Memory B cell (primary cell): ENCODE measurements around the gene MAJIN.
"Not testable (repeated sequence)": the region's sequence is repeated elsewhere in the genome, so short reads cannot be mapped to it uniquely, and the experiment has no call there.

Experiments used
- ATAC-seq: fragments of 150-1000 bp; cut with Tn5 transposase; 2 replicates; pipeline ENCODE4 v1.10.0; 2021; ENCODE audit warnings: low read depth, mild to moderate bottlenecking, moderate library complexity
- DNase-seq, 2 donors: peaks; one replicate each; pipeline ENCODE4 v3.0.0; 2022; ENCODE audit warnings: low spot score in 2 of 2
- H3K27ac Mint-ChIP-seq: one replicate; pipeline ENCODE4 v1.8.0; 2022; ENCODE audit warnings: mild to moderate bottlenecking, moderate library complexity, mixed read lengths
- H3K27me3 Mint-ChIP-seq: one replicate; pipeline ENCODE4 v1.8.0; 2022; ENCODE audit warnings: mixed read lengths
- H3K36me3 Mint-ChIP-seq: one replicate; pipeline ENCODE4 v1.8.0; 2022; ENCODE audit warnings: mild to moderate bottlenecking, mixed read lengths
- H3K4me1 Mint-ChIP-seq: one replicate; pipeline ENCODE4 v1.8.0; 2022; ENCODE audit warnings: mixed read lengths
- H3K4me3 Mint-ChIP-seq: one replicate; pipeline ENCODE4 v1.8.0; 2022; ENCODE audit warnings: mild to moderate bottlenecking, moderate library complexity, mixed read lengths
- H3K9me3 Mint-ChIP-seq: one replicate; pipeline ENCODE4 v1.8.0; 2022; ENCODE audit warnings: mixed read lengths

The MAJIN gene, protein sequence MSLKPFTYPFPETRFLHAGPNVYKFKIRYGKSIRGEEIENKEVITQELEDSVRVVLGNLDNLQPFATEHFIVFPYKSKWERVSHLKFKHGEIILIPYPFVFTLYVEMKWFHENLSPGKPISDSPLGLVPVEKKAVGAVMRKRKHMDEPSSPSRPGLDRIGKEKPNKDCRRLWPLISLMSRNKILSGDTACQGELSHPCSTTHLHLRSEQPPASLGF

DNA sequence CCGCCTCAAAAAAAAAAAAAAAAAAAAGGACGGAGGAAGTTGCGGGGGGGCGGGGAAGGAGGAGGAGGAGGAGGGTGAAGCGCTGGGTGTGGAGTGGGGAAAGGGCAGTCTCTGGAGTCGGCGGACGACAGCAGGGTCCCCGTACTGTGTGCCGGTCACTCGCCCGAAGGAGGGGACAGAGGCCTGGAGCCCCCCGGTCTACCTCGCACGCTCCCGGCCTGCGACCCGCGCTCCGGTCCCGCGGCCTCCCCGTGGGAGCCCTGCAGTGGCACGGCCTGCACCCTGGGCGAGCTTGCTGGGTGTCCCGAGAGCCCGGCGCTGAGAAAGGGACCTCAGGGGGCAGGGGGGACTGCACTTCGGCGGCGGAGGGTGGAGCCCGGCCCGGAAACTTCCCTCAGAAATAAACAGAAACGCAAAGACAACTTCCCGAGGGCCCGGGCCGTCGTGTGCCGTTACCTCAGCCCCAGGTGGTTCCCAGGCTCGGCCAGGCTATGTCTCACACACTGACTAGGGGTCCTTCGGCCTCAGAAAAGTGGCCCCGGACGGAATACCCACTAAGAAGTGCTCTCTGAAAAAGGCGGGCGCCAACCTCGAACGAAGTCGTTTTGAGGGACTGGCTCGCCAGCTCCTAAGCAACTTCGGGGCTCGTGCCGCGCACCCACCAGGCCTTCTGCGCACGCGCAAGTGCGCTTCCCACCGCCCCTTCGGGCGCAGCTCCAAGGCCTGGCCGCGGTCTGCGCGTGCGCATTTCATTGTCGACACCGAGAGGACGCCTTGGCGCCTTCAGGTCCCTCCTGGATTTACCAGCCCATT, at the start of gene MAJIN:
Gene MAJIN, minus strand, starts transcription at position 688 of the 813 bp plus-strand sequence. CDS start 12,703 bp downstream, outside the sequence.
- peaks cover 2% of the 10 kb centered on the region for H3K36me3 Mint-ChIP-seq
- no peaks in the 10 kb centered on the region for H3K27me3 Mint-ChIP-seq
- peaks cover 29% of the 10 kb centered on the region for H3K4me1 Mint-ChIP-seq
- ATAC-seq (peak; percentile 81), DNase-seq (peak; percentile 83 to 86)
- H3K4me3 Mint-ChIP-seq: peak within 1 kb of the TSS; percentile 75
- peak within 1 kb of the TSS; percentile 38 for H3K27ac Mint-ChIP-seq
- no peaks in the 10 kb centered on the region for H3K9me3 Mint-ChIP-seq

DNA sequence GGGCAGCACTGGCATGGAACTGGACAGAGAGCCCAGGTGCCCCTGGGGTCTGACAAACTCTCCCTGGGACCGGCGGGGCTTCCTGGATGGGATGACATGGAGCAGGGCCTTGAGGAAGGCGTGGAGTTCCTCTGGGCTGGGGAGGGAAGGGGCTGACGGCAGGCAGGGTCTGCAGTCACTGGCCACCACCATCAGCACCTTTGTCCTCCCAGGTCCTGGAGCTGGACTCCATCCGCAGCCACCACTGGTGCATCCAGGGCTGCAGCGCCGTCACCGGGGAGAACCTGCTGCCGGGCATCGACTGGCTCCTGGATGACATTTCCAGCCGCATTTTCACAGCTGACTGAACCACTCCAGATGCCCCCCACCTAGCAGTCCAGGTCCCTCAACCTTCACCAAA, 49.6 kb upstream of the MAJIN start:
- Mint-ChIP-seq H3K4me1 (peaks cover 5% of the 10 kb centered on the region), H3K4me3 (no peak overlapping the region), H3K27me3 (no peaks in the 10 kb centered on the region), H3K36me3 (peaks cover 6% of the 10 kb centered on the region), H3K9me3 (no peaks in the 10 kb centered on the region), H3K27ac (no peak overlapping the region)
- DNase-seq: no peak
- no peak for ATAC-seq

DNA sequence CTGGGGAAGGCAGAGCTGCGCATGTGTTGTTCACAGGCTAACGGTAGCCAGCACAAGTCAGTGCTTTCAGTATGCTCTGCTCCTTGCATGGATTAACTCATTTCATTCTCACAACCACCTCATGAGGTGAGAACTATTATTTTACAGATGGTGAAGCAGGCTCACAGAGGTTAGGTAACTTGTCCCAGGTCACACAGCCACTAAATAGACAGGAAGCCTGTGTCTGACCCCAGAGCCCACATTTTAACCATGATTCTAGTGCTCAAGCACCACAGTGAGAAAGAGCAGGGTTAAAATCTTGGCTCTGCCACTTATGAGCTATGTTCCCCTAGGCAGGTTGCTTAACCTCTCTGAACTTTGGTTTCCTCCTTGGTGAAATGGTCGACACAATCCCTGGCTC, 49.1 kb upstream of the MAJIN start:
- ATAC-seq (no peak), DNase-seq (no peak)
- Mint-ChIP-seq H3K36me3 (peaks cover 9% of the 10 kb centered on the region), H3K27ac (no peak overlapping the region), H3K9me3 (no peaks in the 10 kb centered on the region), H3K27me3 (no peaks in the 10 kb centered on the region), H3K4me1 (peaks cover 10% of the 10 kb centered on the region), H3K4me3 (no peak overlapping the region)

DNA sequence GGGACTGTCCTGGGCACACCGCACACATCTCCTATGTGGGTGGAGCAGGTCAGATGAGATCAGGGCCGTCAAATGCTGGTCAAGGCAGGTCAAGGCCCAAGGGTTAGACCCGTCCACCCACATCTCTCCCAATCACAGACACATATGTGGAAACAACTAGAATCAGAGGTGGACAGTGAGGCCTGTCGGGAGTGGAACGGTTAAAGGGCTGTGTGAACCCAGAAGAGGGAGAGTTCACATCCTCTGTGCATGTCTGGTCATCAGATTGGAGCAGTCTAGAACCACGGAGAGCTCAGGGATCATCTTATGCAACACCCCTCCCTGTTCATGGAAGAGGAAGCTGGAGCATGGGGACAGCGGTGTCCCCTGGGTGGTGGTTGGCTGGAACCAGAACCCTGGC, 47.9 kb upstream of the MAJIN start:
- Mint-ChIP-seq H3K27me3 (no peaks in the 10 kb centered on the region), H3K4me1 (peaks cover 15% of the 10 kb centered on the region), H3K4me3 (no peak overlapping the region), H3K27ac (no peak overlapping the region), H3K36me3 (peaks cover 9% of the 10 kb centered on the region), H3K9me3 (no peaks in the 10 kb centered on the region)
- no peak for ATAC-seq
- no peak for DNase-seq

DNA sequence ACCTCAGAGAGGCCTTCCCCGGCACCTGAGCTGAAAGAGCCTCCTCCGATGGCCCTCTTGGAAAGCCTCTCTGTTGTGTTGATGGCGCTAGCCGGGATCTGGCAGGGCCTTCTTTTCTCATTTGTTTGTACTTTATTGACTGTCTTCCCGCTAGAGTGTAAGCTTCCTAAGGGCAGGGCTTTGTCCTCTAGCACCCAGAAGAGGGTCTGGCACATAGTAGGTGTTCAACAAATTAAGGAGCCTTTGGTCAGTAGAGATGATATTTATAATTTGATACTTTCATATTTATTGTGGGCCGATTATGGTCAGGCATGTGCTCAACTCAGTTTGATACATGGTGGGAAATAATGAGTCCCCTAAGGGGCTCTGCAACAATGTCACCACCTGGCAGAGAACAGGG, 46.0 kb upstream of the MAJIN start:
- H3K27me3 Mint-ChIP-seq: no peaks in the 10 kb centered on the region
- H3K4me1 Mint-ChIP-seq: peaks cover 19% of the 10 kb centered on the region
- no peak for DNase-seq
- H3K36me3 Mint-ChIP-seq: peaks cover 9% of the 10 kb centered on the region
- ATAC-seq: no peak
- H3K9me3 Mint-ChIP-seq: no peaks in the 10 kb centered on the region
- no peak overlapping the region for H3K4me3 Mint-ChIP-seq
- H3K27ac Mint-ChIP-seq: no peak overlapping the region

DNA sequence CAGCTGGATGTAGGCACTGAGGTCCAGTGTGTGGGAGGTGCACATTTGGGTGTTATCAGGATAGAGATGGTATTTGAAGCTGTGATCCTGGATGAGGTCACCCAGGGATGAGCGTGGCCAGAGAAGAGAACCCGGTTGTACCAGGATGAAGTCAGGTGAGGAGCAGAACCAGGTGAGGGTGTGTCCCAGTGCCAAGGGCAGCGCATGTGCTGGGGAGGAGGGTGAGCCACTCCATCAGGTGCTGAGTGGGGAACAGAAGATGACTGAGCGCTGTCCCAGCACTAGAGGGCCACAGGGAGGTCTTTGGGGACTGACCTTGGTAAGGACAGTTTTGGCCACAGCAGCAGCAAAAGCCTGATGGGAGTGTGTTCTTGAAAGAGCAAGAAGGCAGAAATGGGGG, 44.8 kb upstream of the MAJIN start:
- Mint-ChIP-seq H3K27me3 (no peaks in the 10 kb centered on the region), H3K4me1 (peaks cover 21% of the 10 kb centered on the region), H3K9me3 (no peaks in the 10 kb centered on the region), H3K36me3 (peaks cover 5% of the 10 kb centered on the region), H3K4me3 (no peak overlapping the region), H3K27ac (peak overlapping the region; percentile 39)
- ATAC-seq (no peak), DNase-seq (no peak)

DNA sequence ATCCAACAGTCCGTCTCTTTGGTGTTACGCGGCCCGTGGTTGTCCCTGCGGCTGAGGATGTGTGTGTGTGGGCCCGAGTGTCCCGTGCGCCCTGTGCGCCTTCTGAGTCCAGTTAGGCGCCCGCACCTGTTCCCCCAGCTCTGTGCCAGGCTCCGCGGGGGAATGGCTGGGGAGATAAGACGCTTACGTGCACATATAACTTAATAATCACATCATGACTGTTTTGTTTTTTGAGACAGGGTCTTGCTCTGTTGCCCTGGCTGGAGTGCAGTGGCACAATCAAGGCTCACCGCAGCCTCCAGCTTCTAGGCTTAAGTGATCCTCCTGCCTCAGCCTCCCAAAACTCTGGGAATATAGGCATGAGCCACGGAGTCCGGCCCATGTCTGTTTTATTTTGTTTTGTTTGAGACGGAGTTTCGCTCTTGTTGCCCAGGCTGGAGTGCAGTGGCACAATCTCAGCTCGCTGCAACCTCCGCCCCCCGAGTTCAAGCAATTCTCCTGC, 42.9 kb upstream of the MAJIN start:
- ATAC-seq (no peak), DNase-seq (no peak)
- Mint-ChIP-seq H3K27ac (peak overlapping the region; percentile 63), H3K4me1 (peaks cover 21% of the 10 kb centered on the region), H3K36me3 (peaks cover 5% of the 10 kb centered on the region), H3K4me3 (peak overlapping the region; percentile 84), H3K27me3 (no peaks in the 10 kb centered on the region), H3K9me3 (no peaks in the 10 kb centered on the region)

DNA sequence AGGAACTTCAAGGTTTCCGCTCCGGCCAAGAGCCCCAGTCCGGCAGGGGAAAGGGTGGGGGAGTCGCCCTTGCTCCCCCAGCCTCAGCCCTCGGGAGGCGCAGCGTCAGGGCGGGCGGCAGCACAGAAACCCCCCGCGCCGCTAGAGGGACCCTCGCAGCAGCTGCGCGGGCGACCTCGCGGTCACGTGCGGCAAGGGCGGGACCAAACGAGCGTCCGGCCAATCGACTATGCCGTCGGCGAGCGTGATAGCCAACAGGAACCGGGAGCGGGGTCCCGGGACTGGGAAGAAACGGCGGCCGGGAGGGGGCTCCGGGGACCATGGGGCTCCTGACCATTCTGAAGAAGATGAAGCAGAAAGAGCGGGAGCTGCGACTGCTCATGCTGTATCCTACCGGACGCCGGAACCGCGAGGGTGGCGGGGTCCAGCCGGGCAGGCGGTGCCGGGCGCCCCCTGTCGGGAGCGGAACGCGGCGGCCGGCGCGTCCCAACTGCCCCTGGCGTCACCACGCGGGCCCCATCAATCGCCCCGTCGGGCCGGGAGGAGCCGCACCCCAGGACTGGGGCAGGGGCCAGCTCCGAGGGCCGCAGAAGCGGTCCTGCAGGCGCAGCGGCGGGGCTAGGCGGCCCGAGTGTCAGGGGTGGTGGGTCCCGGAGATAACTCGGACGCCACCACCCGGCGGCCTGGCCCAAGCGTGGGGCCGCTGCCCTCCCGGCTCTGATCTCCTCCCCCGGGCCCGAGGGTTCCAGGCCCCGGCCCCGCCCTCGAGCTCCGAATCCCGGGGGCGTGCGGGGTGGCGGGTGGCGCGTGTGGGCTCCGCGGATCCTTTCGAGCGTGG, 42.2 kb upstream of the MAJIN start, which contains the start of gene ARL2:
Gene ARL2, plus strand, starts transcription at position 273 of the 838 bp plus-strand sequence. Its CDS starts 48 bp downstream, at position 321.
- no peaks in the 10 kb centered on the region for H3K27me3 Mint-ChIP-seq
- DNase-seq (peak; percentile 89 to 94), ATAC-seq (peak; percentile 77)
- H3K4me1 Mint-ChIP-seq: peaks cover 21% of the 10 kb centered on the region
- H3K27ac Mint-ChIP-seq: peak within 1 kb of the TSS; percentile 94
- peaks cover 5% of the 10 kb centered on the region for H3K36me3 Mint-ChIP-seq
- no peaks in the 10 kb centered on the region for H3K9me3 Mint-ChIP-seq
- peak within 1 kb of the TSS; percentile 89 for H3K4me3 Mint-ChIP-seq

DNA sequence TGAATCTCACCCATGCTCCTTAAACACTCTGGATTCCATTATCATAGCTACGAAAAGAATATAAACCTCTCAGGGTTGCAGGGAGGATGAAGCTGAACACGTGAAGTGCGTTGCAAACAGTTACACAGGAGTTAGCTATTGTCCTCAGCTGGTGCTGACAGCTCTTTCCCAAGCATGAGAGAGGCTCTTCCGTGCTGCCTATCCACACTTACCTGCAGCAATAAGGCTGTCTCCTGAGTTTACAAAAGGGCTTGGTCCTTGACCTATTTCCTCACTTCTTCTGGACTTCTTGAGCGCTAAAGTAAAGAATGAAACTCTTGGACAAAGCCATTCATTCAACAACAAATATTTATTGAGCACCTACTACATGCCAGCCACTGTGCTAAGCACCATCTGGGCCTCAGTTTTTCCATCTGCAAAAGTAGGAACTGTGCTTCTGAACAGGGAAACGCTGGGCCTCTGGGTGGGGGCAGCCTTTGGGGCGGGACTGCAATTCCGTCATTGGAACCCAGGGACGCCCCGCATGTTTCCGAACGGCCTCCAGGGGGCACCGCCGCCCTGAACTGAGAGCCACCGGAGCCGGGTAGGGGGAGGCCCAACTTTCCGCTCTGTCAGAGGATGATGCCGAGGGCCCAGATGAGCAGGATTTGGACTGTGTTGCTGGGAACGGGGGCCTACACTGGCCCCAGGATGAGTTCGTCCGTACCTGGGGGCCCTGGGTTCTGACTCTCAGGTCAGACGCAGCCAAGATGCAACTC, 41.4 kb upstream of the MAJIN start:
- H3K4me1 Mint-ChIP-seq: peaks cover 21% of the 10 kb centered on the region
- H3K9me3 Mint-ChIP-seq: no peaks in the 10 kb centered on the region
- no peaks in the 10 kb centered on the region for H3K27me3 Mint-ChIP-seq
- DNase-seq: peak; percentile 88 to 89
- ATAC-seq: peak; percentile 78
- H3K4me3 Mint-ChIP-seq: peak overlapping the region; percentile 89
- H3K27ac Mint-ChIP-seq: peak overlapping the region; percentile 94
- H3K36me3 Mint-ChIP-seq: peaks cover 5% of the 10 kb centered on the region

DNA sequence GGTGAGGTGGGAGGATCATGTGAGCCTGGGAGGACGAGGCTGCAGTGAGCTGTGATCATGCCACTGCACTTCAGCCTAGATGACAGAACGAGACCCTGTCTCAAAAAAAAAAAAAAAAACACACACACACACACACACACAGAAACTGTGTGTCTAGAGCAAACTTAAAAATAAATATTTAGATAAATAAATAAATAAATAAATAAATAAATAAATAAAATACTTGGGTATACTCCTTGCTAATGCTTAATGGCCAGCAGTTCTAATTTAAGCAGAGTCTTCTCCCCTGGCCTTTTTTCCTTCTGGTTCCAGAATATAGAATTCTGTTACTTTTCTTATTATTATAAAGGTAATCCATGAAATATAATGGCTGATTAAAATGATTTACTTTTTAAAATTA, 37.0 kb upstream of the MAJIN start:
- Mint-ChIP-seq H3K9me3 (no peaks in the 10 kb centered on the region), H3K4me3 (no peak overlapping the region), H3K27ac (no peak overlapping the region), H3K36me3 (no peaks in the 10 kb centered on the region), H3K27me3 (no peaks in the 10 kb centered on the region), H3K4me1 (peaks cover 7% of the 10 kb centered on the region)
- ATAC-seq: no peak
- no peak for DNase-seq

DNA sequence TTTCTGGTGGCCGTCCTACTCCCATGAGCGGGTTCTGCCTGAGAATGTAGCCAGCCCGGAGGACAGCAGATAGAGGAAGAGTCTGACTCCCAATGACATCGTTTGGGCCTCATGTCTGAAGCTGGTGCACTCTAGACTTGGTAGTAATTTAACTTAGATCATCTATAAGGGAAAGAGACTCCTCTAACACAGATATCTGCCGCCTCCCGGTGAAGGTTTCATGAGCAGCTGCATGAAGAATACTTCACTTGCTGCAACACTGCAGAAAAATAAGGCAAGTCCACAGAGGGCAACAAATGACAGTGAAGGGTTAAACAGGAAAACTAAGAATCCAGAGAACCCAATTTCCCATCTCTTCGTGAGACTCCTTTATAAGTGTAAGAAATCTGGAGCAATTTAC, 36.1 kb upstream of the MAJIN start:
- Mint-ChIP-seq H3K9me3 (no peaks in the 10 kb centered on the region), H3K27ac (no peak overlapping the region), H3K4me1 (peaks cover 3% of the 10 kb centered on the region), H3K27me3 (no peaks in the 10 kb centered on the region), H3K36me3 (no peaks in the 10 kb centered on the region), H3K4me3 (no peak overlapping the region)
- no peak for DNase-seq
- no peak for ATAC-seq

DNA sequence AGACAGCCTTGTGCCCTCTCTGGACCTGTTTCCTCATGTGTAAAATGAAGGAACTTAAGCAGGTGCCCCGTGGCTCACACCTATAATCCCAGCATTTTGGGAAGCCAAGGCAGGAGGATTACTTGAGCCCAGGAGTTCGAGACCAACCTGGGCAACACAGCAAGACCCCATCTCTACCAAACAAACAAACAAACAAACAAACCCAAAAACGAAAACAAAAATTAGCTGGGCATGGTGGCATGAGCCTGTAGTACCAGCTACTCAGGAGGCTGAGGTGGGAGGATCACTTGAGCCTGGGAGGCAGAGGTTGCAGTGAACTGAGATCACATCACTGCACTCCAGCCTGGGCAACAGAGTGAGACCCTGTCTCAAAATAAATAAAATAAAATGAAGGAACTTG, 32.1 kb upstream of the MAJIN start:
- not testable (repeated sequence) for ATAC-seq, H3K9me3 Mint-ChIP-seq, H3K27ac Mint-ChIP-seq, H3K4me1 Mint-ChIP-seq, DNase-seq, H3K27me3 Mint-ChIP-seq, H3K4me3 Mint-ChIP-seq, H3K36me3 Mint-ChIP-seq

DNA sequence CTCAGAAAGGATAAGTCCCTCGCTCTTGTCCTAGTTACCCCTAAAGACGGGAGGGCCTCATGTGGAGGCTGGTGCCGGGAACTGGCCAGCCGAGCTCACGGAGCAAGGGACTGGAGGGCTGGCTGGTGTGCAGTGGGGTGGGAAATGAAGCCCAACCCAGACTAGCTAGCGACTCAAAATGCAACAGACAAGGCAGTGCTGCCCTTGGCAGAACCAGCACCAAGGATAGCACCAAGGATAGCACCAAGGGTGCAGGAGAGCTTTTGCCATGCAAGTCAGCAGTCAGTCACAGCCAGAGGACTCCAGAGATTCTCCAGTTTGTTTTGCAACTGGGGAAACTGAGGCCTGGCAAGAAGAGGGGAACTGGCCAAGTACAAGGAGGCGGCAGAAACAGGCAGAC, 31.4 kb upstream of the MAJIN start:
- Mint-ChIP-seq H3K27me3 (no peaks in the 10 kb centered on the region), H3K27ac (no peak overlapping the region), H3K4me3 (no peak overlapping the region), H3K4me1 (peaks cover 2% of the 10 kb centered on the region), H3K36me3 (no peaks in the 10 kb centered on the region), H3K9me3 (no peaks in the 10 kb centered on the region)
- no peak for ATAC-seq
- DNase-seq: no peak
